Small intestine (tissue), 7 donors: Measurements from ENCODE around the gene ABCC2. TPM values are rescaled to one million over a fixed set of nuclear protein-coding genes. Genes with fewer than 3 reads are reported as not detected.
A peak's percentile ranks its signal among the peaks of the same experiment; 100 is the strongest.

ENCODE experiments used
- DNase-seq, 2 donors: peaks; one replicate each; pipeline versions ENCODE4 v3.0.0 to v3.0.0-alpha.2; 2013
- FAIRE-seq: peaks from 2 replicates; lab custom pipeline; 2012; peaks lifted over from hg19 to GRCh38; lab: Jason Lieb, UNC
- H3K27ac ChIP-seq, 3 donors: one replicate each; pipeline ENCODE4 v1.5.1; 2013; ENCODE audit warnings: low read length in 2 of 3, mild to moderate bottlenecking in 2 of 3, control low read depth in 1 of 3, inconsistent platforms in 1 of 3, low read depth in 1 of 3, moderate library complexity in 1 of 3
- H3K27me3 ChIP-seq, 3 donors: one replicate each; pipeline ENCODE4 v1.6.1; 2013; ENCODE audit warnings: low read length in 3 of 3, inconsistent platforms in 1 of 3; ENCODE audit not compliant: control insufficient read depth in 3 of 3, insufficient read depth in 3 of 3
- H3K36me3 ChIP-seq, 3 donors: one replicate each; pipeline ENCODE4 v1.6.1; 2013; ENCODE audit warnings: low read length in 3 of 3, inconsistent platforms in 1 of 3, low read depth in 1 of 3, mild to moderate bottlenecking in 1 of 3, moderate library complexity in 1 of 3; ENCODE audit not compliant: control insufficient read depth in 3 of 3, insufficient read depth in 2 of 3
- H3K4me1 ChIP-seq, 3 donors: one replicate each; pipeline ENCODE4 v1.6.1; 2013; ENCODE audit warnings: low read length in 2 of 3, inconsistent platforms in 1 of 3, low read depth in 1 of 3, mild to moderate bottlenecking in 1 of 3, moderate library complexity in 1 of 3; ENCODE audit not compliant: control insufficient read depth in 3 of 3, insufficient read depth in 2 of 3
- H3K4me3 ChIP-seq, 3 donors: one replicate each; pipeline ENCODE4 v1.5.1; 2013; ENCODE audit warnings: low read length in 3 of 3, control low read depth in 1 of 3, inconsistent platforms in 1 of 3, low read depth in 1 of 3, mild to moderate bottlenecking in 1 of 3, moderate library complexity in 1 of 3
- H3K9me3 ChIP-seq, 2 donors: one replicate each; pipeline ENCODE4 v1.6.1; 2013; ENCODE audit warnings: low read depth in 1 of 2, low read length in 1 of 2; ENCODE audit not compliant: control insufficient read depth in 2 of 2, insufficient read depth in 1 of 2
- WGBS, 3 donors: extraction: QIAGEN DNeasy Blood & Tissue Kit; methylation state at CpG; one replicate each; pipeline ENCODE4 v1.1.7; 2013; 5-methylcytosine and 5-hydroxymethylcytosine counted together
- polyA plus RNA-seq, 4 donors: library from polyadenylated mRNA; stranded (reverse) in 3 of 4; unstranded in 1 of 4; fragments of 200-250 nt in 3 of 4; fragments of 120-200 nt in 1 of 4; gene quantifications; one replicate each; pipeline versions ENCODE4 v1.2.1 to v1.2.3, GENCODE V29; 2013
- donor health status: healthy with polysubstance abuse.
- donor health status: control.
- donor health status: control.
- donor health status: Bipolar disorder and iron deficiency.
- donor health status: healthy.

The ABCC2 gene
- polyA plus RNA-seq, 4 donors, result 5.6 to 91.7 (median 58.6) TPM

GRCh38 chr10:99777918-99778714, 4.3 kb upstream of the ABCC2 start:
- Histone ChIP-seq H3K9me3 (no peaks in the 10 kb centered on the region), H3K27me3 (no peaks in the 10 kb centered on the region), H3K27ac (peak overlapping the region in 1 of 3 donors; percentile 91), H3K4me1 (peaks cover 3 to 55% (median 5%) of the 10 kb centered on the region in 3 donors), H3K36me3 (no peaks in the 10 kb centered on the region), H3K4me3 (no peak overlapping the region)
- peak; percentile 32 to 50 for DNase-seq
- WGBS, 3 donors, result 97 to 100% (median 100%) methylated on average over 1 of the region's 1 CpG
- no peak for FAIRE-seq

- peak in 1 of 2 donors; percentile 60 for DNase-seq
- H3K36me3 ChIP-seq, result no peaks in the 10 kb centered on the region
- H3K9me3 ChIP-seq, result no peaks in the 10 kb centered on the region
- peak overlapping the region in 2 of 3 donors; percentile 76 to 91 for H3K27ac ChIP-seq
- H3K4me1 ChIP-seq, result peaks cover 3 to 55% (median 5%) of the 10 kb centered on the region in 3 donors
- WGBS, 3 donors, result 43 to 70% (median 55%) methylated on average over 4 of the region's 4 CpGs
- H3K27me3 ChIP-seq, result no peaks in the 10 kb centered on the region
- FAIRE-seq, result no peak
- no peak overlapping the region for H3K4me3 ChIP-seq
Measured at GRCh38 chr10:99779335-99779734, 3.1 kb upstream of the ABCC2 start.

DNA sequence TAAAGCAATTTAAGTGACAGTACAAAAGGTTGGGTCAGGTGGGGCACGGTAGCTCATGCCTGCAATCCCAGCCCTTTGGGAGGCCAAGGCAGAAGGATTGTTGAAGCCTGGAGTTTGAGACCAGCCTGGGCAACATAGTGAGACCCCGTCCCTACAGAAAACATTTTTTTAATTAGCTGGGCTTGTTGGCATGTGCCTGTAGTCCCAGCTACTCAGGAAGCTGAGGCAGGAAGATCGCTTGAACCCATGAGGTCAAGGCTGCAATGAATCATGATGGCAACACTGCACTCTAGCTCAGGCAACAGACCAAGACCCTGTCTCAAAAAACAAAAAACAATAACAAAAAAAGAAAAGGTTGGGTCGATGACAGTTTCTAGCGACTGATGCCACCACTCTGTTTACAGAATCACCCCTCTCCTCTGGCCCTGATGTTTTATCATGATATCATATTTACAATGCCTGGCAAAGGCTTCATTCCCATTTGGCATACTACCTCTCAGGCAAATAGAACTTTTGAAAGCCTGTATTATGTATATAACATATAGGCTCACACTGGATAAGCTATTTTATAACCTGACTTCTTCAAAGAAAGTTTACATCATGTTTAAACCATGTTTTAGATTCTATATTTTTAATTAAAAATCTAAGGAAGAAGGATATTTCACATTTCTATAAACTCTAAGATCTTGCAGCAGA, 558 bp upstream of the ABCC2 start:
- 84 to 90% (median 86%) methylated on average over 5 of the region's 5 CpGs for WGBS, 3 donors
- no peak for FAIRE-seq
- Histone ChIP-seq H3K36me3 (peaks cover 0 to 14% (median 0%) of the 10 kb centered on the region in 3 donors), H3K27me3 (no peaks in the 10 kb centered on the region), H3K27ac (peak overlapping the region in 1 of 3 donors; percentile 91), H3K4me3 (no peak overlapping the region), H3K9me3 (no peaks in the 10 kb centered on the region), H3K4me1 (peaks cover 3 to 58% (median 10%) of the 10 kb centered on the region in 3 donors)
- DNase-seq, result no peak

GRCh38 chr10:99784016-99784726, 1.7 kb downstream of the ABCC2 start:
- H3K4me3 ChIP-seq, result peak overlapping the region in 2 of 3 donors; percentile 47 to 49

GRCh38 chr10:99784727-99785441, 2.4 kb downstream of the ABCC2 start:
- 61 to 73% (median 71%) methylated on average over 6 of the region's 6 CpGs for WGBS, 3 donors
- DNase-seq (no peak), FAIRE-seq (no peak)
- Histone ChIP-seq H3K27ac (peak overlapping the region in 1 of 3 donors; percentile 14), H3K9me3 (no peaks in the 10 kb centered on the region), H3K27me3 (no peaks in the 10 kb centered on the region), H3K4me3 (peak overlapping the region in 2 of 3 donors; percentile 15 to 47), H3K36me3 (peaks cover 0 to 18% (median 0%) of the 10 kb centered on the region in 3 donors), H3K4me1 (peaks cover 0 to 36% (median 10%) of the 10 kb centered on the region in 3 donors)

More at GRCh38 chr10:99784016-99784726, 1.7 kb downstream of the ABCC2 start:
- Histone ChIP-seq H3K27ac (peak overlapping the region in 1 of 3 donors; percentile 91), H3K9me3 (no peaks in the 10 kb centered on the region), H3K36me3 (peaks cover 0 to 18% (median 0%) of the 10 kb centered on the region in 3 donors), H3K4me1 (peaks cover 0 to 41% (median 10%) of the 10 kb centered on the region in 3 donors), H3K27me3 (no peaks in the 10 kb centered on the region)
- DNase-seq (peak; percentile 26 to 30), FAIRE-seq (no peak)
- WGBS, 3 donors, result 70 to 81% (median 81%) methylated on average over 7 of the region's 7 CpGs

- Histone ChIP-seq H3K4me1 (peaks cover 0 to 29% (median 10%) of the 10 kb centered on the region in 3 donors), H3K36me3 (peaks cover 0 to 18% (median 2%) of the 10 kb centered on the region in 3 donors), H3K27me3 (no peaks in the 10 kb centered on the region), H3K9me3 (no peaks in the 10 kb centered on the region), H3K4me3 (no peak overlapping the region), H3K27ac (no peak overlapping the region)
- 91 to 93% (median 91%) methylated on average over 6 of the region's 6 CpGs for WGBS, 3 donors
- DNase-seq (no peak), FAIRE-seq (no peak)
Measured at GRCh38 chr10:99785646-99786045, 3.2 kb downstream of the ABCC2 start.

DNA sequence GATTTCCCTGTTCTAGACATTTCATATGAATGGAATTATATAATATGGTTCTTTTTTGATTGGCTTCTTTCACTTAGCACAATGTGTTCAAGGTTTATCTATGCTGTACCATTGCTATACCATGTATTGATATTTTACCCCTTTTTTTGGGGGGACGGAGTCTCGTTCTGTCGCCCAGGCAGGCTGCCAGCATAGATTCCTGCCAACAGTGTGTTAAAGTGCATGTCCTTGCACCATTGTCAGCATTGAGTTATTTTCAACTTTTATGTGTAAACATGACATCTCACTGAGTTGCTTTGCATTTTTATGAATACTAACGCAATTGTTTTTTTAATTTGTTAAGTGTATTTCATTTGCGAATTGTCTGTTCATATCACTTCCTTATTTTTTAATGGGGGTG, 4.9 kb downstream of the ABCC2 start:
- Histone ChIP-seq H3K27me3 (no peaks in the 10 kb centered on the region), H3K27ac (no peak overlapping the region), H3K9me3 (no peaks in the 10 kb centered on the region), H3K36me3 (peaks cover 0 to 18% (median 2%) of the 10 kb centered on the region in 3 donors), H3K4me1 (peaks cover 0 to 14% (median 5%) of the 10 kb centered on the region in 3 donors), H3K4me3 (no peak overlapping the region)
- FAIRE-seq (no peak), DNase-seq (no peak)
- 66 to 82% (median 71%) methylated on average over 5 of the region's 5 CpGs for WGBS, 3 donors
